22Rv1 (cell line): ENCODE data around the gene CHST10.
"Not testable (repeated sequence)": the region's sequence is repeated elsewhere in the genome, so short reads cannot be mapped to it uniquely, and the experiment has no call there.

ENCODE experiments used
- H3K27ac ChIP-seq: fragments of 450-650 bp; 2 replicates; pipeline ENCODE4 v1.5.1; 2017
- CTCF ChIP-seq: fragments of 450-650 bp; IDR thresholded peaks from 2 replicates; pipeline ENCODE4 v1.5.1; 2017; ENCODE audit warnings: mild to moderate bottlenecking
- ZFX ChIP-seq: fragments of 450-650 bp; IDR thresholded peaks from 2 replicates; pipeline ENCODE4 v1.6.1; 2017; ENCODE audit warnings: antibody characterized with exemption, borderline replicate concordance

The CHST10 gene

GRCh38 chr2:100416935-100417710 is at the start of gene CHST10:
TSS of gene CHST10 (minus strand) at chr2:100417668. CDS start at chr2:100406675, 10,993 bp downstream.
- TF ChIP-seq ZFX = no peak
- H3K27ac ChIP-seq = peak within 1 kb of the TSS; percentile 25; the same call in 1 of the 2 replicates

- no peak for TF ChIP-seq ZFX
- no peak for TF ChIP-seq CTCF
- no peak overlapping the region for H3K27ac ChIP-seq
These were observed 43.5 kb upstream of the CHST10 start for GRCh38 chr2:100460904-100461530.

- not testable (repeated sequence) for H3K27ac ChIP-seq
These were observed 38.9 kb upstream of the CHST10 start for GRCh38 chr2:100456357-100456756.

- no peak overlapping the region for H3K27ac ChIP-seq
- TF ChIP-seq ZFX (no peak), CTCF (no peak)
These were observed 36.4 kb upstream of the CHST10 start for GRCh38 chr2:100453853-100454252.

DNA sequence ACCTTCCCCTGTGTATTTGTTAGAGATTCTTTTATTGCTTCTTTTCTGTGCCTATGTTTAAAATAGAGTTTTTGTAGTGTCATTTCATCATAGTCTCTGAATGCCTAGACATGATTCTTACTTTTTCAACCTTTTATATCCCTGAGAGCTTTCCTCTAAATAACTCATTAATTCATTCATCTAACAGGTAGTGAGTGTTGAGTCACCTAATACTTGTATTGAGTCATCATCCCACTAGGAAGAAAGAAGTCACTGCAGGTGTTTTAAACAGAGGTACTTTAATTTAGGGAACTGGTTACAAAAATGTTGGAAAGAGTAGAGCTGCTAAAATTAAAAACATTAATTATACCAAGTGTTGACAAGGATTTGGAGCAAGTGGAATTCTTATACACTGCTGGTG is 34.3 kb upstream of the CHST10 start:
- no peak for TF ChIP-seq ZFX
- no peak for TF ChIP-seq CTCF
- no peak overlapping the region for H3K27ac ChIP-seq

DNA sequence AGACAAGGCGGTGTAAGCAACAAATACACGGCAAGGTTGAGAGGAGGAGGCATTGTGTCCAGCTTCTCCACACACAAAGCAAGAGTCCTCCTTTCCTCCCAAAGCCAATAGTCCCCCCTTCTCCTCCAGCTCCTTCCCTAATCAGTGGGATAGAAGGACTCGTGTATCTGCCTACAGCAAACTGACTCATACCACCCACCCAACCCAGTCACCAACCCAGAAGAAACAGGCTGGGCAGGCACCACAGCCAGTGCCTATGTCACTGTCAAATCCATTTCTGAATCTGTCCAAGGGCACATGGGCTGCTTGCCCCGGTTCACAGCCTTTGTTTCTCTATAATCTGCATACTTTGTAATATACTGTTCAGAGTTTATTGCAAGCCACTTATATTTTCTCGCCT is 33.6 kb upstream of the CHST10 start:
- no peak for TF ChIP-seq ZFX
- no peak for TF ChIP-seq CTCF
- no peak overlapping the region for H3K27ac ChIP-seq

DNA sequence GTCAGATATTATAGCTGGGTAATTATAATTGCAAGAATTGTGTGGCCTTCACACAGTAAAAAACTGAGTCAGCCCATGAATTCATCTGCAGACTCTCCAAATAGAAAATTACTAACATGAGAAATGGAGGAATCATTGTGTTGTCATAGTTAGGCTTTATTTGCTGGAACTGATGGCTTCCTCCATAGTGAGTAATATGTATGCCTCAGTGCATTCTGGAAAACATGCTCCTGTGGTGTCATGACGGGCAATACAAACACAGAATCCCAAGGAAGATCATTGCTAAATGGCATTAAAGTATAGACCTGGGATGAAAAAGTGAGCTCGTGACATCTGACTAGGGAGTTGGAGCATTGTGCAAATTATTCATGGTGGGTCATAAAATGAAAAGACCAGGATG is 29.2 kb upstream of the CHST10 start:
- no peak overlapping the region for H3K27ac ChIP-seq
- no peak for TF ChIP-seq CTCF
- no peak for TF ChIP-seq ZFX

- H3K27ac ChIP-seq = no peak overlapping the region
- no peak for TF ChIP-seq CTCF
- no peak for TF ChIP-seq ZFX
These were observed 20.3 kb upstream of the CHST10 start for GRCh38 chr2:100437751-100438150.
